ENCODE results near the gene SF3A1.
"Not testable (repeated sequence)": the region's sequence is repeated elsewhere in the genome, so short reads cannot be mapped to it uniquely, and the experiment has no call there.

Gene SF3A1

DNA sequence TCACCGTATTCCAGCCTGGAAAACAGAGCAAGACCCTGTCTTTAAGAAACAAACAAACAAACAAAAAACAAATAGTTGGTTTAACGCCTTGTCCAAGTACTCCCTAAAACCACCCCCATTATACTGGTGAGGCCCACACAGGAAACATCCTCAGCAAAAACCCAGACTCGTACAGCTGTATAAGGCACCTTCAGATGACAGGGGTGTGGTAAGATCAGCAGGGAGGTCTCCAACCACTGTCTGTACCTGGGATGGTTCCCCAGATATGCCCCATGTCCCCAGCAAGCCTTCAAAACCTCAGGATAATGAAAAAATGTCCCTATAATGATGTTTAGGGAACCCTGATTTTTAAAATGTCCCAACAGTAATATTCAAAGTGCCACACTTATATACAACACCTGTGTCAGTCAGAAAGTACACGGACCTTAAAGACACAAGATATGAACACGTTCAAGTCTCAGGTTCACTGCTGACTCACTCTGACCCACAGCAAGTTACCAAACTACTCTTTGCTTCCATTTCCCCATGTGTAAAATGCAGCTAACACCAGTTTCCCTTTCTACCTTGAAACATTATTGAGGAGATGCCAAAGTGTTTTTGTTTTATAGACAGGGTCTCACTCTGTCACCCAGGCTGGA lies 9.3 kb downstream of the SF3A1 start:
- peak; percentile 10 for DNase-seq

DNA sequence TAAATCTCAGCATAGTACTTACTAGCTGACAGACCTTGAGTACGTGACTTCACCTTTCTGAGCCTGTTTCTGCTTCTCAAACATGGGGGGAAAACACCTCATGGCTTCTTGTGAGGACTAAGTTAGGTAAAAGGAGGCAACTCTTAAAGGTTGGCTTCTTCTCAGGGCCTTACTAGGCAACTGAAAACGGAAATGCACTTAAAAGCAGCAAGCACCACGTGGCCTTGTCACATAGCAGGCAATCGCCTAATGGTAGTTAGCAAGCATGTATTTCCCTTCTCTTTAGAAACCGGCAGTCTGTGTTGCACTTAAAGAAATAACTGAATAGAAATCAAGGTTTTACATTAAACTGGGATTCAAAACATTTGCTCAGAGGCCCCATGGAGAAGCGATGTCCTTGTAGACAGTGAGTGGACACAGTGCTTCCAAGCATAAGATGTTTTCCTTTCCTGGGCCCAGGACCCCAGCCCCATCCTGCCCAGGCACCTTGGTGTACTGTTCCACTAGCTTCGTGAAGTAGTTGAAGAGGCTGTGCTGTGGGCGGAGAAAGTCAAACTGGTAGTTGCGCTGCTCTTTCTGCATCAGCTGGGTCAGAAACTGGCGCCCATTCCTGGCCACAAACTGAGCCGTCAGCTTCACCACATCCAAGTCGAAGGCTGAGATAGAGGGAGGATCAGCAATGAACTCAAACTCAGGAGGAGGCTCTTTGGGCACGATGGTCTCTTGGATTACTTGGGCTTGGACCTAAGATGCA lies 12.1 kb downstream of the SF3A1 start:
- DNase-seq, result no peak

DNA sequence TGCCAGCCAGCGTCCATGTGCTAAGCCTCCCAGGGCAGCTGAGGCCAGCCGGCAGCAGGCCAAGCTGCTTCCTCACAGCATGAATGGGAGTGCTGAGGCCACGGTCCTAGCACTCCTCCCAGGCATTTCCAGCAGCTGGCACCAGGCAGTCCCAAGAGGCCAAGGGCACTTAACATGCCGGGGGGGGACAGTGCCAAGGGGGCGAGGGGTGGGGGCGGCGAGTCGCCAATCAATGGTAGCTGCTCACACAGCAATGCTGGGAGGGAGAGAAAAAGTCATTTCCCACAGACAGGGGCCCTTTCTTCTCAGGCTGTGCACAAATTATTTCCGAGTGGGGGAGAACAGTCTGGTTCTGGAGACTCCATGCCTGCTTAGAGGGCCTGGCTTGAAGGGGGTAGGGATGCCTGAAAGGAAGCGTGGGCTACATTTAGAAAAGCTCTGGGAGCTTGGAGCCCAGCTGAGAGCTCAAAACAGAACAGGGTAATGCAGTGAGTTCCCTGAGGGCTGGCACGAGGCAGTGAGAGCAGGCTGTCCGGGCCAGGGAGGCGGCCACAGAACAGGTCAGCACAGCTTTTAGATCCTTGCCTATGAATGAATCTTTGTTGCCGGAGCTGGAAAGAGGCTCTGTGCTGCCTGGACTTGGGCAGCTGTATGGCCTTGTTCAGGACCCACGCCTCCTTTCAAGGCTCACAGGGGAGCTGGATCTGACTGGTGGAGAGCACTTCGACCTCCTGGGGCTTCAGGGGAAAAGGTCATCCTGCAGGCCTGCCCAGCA lies 15.6 kb downstream of the SF3A1 start:
- no peak for DNase-seq

DNA sequence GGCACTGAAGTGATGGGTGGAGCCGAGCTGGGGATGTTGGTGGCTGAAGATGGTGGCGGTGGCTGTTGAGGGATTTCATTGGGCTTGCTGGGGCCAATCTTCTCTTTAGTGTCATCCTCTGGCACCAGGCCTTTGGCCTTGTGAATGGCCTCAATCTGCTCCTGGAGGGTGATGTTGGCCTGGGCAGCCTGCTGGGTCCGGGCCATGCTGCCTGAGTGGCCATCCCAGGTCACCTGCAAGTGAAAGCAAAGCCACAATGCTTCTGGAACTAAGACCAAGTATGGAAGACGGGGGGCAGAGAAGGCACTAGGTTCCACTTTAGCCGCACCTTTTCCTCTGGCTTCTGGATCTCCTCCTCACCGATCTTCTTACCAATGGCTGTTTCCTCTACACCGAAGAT lies 17.9 kb downstream of the SF3A1 start:
- DNase-seq, result no peak

DNA sequence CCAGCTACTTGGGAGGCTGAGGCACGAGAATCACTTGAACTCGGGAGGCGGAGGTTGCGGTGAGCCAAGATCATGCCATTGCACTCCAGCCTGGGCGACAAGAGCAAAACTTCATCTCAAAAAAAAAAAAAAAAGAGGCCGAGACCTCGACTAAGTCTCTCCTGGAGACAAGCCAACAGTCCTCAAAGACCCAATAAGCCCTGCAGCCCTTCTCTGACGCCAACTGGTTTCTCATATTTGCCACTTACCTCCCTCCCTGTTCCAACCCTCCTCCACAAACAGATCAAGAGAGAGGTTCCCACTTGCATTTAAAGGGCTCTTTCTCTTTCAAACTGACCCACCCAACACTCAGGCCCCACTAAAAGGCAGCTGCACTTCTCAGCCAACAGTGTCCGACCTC lies 18.4 kb downstream of the SF3A1 start:
- not testable (repeated sequence) for DNase-seq

DNA sequence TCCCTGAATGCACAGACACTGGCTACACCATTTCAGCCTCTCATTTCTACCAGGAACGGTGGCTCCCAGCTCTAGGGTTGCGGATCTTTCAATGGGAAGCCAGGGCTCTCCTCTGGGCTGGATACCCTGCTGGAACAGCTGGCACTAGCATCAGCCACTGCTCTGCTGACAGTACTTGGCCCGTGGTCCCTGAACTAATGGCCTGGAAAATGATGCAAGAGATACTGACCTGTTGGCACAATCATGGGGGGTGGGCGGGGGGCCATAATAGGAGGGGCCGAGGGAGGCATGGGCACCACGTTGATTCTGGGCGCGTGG lies 19.3 kb downstream of the SF3A1 start:
- no peak for DNase-seq

DNA sequence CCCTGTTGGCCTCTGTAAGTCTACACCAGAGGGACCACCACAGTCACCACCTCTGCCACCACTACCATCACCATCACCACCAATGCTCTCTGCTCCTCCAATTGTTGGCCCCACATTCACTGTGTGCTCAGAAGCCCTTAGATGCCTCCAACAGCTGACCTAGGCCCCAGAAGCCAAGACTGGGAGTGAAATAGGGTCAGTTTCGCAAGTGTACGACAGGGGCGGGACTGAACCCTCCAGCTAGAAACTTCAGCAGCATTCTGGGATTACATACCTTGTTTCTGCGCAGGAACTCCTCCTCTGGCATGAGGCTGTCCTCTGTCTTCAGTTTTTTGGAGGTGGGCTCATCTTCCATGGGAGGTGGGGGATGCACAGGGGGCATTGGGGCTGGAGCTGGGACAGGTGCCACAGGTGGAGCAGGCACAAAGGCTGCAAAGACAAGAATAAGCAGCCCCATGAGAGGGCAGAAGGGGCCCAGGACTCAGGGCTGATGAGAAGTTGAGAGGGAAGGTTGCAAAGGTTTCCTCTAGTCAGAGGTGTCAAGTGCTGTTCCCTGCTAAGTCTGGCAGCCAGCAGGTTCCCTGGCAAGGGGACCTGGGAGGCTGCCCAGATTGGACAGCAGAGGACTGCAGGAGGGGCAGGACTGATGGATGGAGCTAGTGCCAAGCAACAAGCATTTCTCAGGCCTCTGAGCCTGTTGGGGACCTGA lies 19.8 kb downstream of the SF3A1 start:
- no peak for DNase-seq

DNA sequence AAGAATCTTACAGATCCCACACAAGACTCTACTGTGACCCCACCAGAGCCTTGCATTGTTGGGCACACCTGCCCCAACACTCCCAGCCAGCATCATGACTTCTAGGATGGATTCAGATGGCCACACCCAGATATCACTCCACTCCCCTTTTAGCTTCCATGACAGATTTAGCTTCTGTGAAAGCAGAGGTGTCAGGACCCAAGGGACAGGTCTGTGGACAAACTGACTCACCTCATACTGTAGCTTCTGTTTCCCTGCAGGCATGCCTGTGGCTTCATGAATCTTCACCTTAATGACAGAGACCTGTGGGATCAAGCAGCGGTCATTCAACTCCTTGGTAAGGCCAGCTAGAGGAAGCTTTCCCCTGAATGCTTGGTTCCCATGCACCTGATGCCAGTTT lies 21.5 kb downstream of the SF3A1 start:
- DNase-seq, result no peak

DNA sequence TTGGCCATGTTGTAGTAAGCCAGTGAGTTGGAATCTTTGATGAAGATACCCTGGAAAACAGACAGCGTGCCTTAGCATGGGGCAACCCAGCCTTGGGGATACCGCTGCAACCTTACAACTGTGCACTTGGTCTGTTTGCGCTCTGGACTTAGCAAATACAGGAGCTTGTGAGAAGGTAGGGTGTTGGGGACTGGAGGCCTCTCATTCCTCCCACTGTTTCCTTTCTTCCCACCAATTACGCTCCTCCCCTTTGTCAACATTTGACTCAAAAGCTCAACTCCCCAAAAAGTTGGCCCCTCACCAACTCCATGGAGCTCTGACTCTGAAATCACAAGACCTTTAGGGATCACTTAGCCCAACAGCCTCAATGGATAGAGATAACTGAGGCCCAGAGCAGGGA lies 22.0 kb downstream of the SF3A1 start:
- no peak for DNase-seq

DNA sequence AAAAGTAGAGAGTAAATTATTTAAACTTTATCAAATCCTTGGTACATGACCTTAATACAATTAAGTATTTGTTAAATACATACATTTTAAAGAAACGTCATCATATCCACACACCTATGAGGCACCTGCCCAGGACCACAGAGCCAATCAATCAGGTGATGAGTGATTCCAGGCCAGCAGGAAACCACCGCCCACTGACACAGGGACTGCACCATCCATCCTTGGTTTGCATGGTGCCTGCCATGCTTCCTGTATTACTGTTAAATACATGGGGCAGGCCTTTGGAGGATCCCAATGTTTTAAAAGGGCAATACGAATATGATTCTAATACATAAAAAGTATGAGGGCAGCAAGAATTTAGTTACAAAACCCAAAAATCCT lies 23.0 kb downstream of the SF3A1 start:
- DNase-seq, result no peak

DNA sequence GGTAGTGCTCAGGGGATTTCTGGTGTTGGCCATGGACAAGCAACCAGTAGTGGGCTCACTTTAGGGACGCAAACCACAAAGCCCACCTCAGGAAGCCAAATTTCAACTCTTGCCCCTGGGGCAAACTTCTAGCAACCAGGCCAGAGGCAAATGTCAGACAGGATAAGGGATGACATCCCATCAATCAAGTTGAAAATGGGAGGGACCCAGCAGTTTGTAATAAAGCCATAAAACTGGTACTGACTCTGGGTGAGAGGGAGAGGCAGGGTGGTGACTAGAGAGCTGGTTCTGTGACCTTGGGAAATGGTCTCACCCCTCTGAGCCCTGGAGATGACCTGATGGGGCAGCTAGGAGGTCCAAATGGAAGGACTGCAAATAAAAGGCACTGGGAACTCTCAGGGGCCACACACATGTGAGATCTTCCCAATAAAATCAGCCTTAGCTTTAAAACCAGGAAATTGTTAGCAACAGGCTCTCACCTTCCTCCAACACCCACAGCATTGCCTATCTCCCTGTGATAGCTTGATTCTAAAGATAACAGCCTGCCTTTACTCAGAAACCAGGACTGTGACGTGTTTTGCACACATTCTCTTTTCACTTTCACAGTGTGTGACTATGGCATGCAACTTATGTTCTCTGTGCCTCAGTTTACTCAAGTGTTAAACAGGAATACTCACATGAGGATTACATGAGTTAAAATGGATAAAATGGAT lies 23.5 kb downstream of the SF3A1 start:
- DNase-seq, result no peak

DNA sequence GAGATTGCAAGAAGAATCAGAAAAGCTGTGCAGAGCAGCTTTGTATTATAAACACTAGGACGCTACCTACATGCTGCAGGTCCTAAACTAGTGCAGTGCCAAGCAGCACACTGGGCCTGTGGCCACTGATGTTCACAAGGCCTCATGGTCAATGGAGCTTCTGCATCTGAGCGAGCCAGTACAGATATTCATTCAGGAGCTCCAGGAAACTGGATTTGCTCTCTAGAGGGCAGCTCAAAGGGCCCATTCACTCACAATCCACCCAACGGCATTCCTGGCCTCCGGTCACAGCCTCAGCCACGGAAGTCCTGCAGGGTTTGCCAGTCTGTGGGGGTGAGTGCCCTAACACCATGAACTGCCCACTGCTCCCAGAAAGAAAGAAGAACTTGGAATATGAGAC lies 24.1 kb downstream of the SF3A1 start:
- no peak for DNase-seq

DNA sequence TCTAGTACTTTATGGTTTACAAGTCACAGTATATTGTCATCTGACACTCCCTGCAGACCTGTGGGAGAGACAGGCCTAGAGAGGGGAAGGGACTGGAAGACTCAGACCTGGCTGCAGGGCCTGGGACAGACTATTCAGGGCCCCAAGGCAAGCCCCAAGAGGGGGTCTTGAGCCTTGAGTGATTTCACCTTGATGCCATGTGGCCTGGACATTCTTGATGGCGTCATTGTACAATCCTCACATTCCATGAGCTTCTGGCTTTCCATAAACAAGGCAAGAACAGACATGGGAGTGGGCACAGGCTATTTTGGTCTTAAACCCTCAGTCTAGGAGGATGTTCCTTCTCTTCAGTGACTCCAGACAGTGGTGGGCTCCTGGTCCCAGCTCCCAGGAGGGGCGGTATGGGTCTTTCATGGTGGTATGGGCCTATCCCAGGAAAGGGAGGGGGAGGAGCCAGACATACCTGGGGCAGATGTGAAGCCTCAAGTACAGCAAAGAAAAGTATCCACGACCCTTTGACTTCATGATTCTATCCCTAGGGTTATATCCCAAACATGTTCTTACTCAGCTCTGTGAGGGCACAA lies 28.1 kb downstream of the SF3A1 start:
- DNase-seq, result no peak

DNA sequence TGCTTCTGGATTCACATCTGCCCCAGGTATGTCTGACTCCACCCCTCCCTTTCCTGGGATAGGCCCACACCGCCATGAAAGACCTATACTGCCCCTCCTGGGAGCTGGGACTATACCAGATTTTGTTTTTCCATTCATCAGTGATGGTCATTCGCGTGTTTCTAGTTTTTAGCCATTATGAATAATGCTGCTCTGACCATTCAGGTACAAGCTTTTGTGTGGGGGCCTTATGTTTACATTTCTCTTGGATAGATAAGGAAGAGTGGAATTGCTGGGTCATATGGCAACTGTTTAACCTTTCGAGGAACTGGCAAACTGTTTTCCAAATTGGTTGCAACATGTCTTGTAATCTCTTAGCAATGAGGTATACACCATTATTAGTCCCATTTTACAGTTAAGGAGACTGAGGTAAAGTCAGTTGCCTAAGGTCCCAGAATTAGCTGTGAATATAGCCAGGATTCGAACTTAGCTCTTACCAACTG lies 28.8 kb downstream of the SF3A1 start:
- DNase-seq, result no peak

DNA sequence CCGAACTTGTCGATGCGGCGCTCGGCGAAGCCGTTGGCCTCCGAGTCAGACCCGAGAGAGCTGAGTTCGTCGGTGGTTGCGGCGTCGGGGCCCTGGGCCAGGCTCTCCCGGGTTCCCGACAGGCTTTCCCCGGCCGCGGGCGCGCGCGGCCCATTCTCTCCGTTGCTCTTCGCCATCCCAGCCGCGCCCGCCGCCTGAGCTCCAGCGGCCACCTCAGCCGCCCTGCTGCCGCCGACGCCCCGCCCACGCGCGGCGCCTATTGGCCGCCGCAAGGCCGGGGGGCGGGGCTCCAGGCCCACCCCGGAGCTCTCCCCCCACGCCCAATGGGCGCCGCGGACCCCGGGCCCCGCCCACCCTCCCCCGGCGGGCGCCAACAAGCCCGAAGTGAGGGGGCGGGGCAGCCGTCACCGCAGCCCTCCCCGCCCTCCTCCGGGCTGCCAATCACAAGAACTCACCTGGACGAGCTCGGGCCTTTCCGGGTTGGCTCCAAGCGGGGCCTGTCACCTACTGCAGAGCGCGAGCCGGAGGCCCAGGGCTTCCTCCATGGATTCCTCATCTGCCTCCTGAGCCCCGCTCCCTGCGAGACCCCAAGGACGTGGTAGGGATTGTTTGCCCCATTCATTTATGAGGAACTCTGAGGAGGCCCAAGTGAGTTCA lies 29.9 kb downstream of the SF3A1 start, which contains the start of gene TBC1D10A:
Gene TBC1D10A, minus strand, starts transcription at position 236 of the 657 bp plus-strand sequence. Its CDS starts 60 bp downstream, at position 176.
- DNase-seq, result peak; percentile 87

DNA sequence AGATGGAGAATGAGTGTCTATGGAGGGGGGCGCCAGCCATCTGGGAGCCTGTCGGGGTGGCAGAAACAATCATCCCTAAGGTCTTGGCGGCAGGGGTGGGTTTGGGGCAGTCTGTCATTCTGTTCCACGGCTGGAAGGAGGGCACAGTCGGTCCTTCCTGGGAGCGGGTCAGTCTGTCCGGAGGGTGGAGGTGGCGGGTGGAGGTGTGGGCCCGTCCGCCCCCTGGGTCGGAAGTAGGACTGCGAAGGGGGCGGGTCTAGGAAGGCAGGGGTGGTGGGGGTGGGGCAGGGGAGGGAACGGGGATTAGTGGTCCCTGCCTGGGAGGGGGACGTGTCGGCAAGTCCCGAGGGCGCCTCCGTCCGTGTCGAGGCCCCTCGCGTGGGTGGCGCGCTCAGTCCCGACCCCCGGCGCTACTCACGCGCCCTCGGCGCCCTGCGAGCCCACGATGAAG lies 30.4 kb downstream of the SF3A1 start:
- DNase-seq, result no peak

DNA sequence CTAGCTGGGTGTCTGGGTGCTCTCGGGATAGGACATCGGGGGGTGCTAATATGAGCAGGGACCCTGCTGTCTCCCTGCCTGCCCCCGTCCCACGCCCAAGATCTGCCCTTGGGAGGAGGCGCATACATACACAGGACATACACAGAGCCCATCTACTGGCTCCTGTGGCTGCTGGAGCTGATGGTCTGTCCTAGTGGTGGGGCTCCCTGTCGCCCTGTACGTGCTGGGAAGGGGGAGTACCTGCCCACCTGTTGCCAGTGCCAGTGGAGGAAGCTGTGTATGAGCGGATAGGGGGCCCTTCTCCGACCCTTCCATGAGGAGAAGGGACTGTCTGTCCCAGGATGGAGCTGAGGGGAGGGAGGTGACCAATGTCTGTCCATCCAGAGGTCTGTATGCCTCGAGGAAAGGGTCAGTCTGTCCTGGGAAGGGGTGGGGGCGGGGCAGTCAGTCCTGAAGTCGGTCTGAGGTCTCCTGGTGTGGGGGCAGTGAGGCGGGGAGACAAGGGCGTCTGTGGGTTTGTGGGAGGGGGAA lies 30.9 kb downstream of the SF3A1 start:
- no peak for DNase-seq

DNA sequence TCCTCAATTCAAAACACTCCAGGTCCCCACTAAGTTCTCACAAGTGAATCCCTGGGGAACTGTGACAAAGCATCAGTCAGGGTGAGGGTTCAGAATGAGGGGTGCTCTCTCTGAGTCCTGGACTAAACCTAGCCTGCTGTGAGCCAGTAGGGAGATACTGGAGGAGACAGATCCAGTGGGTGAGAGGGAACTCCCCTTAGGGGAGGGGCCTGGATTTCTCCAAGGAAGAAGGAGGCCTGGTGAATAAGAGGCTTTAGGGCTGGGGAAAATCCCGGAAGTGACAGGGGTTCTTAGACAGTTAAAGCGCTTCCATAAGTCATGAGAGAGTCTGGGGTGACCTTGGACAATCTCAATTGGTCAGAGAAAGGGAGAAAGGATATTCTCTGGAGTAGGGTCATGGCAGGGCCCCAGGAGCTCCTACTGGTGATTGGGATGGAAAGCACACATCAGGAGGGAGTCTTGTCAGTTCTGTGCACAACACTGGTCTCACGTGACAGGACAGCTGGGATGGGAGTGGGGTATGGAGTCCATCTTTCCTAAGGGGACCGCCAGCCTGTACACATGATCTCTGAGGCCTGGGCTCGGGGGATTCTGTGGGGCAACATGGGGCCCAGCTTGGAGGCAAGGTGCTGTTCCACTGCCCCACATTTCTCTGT lies 31.5 kb downstream of the SF3A1 start:
- peak; percentile 59 for DNase-seq

DNA sequence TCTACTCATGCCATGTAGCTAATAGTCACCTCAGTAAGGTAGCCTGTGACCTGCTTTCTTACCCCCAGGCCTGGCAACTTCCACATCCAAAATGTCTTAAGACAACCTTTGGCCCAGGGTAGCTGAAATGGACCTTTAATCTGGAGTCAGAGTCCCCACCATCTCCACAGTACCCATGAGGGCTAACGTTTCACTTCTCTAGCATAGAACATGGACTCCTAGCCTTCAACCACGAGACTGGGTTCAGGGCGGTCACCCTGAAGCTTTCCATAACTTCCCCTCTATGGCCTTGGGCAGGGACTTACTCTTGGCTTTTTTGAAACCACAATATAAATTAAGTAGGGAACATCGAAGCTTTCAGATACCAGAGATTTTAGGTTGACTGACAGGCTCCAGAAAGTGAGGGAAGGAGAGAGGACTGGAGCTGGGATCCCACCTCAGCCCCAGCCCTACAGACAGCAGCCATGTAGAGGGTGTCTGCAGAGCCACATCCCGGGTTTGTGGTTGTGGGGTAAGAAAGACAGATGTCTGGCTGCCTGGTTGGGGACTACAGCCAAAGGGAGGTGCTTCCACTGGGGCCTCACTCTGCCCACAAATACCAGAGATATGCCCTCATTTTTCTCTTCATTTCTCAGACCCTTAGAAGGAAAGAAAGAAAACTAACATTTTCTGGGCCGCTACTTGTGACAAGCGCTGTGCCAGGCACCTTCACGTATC lies 32.5 kb downstream of the SF3A1 start:
- peak; percentile 58 for DNase-seq

DNA sequence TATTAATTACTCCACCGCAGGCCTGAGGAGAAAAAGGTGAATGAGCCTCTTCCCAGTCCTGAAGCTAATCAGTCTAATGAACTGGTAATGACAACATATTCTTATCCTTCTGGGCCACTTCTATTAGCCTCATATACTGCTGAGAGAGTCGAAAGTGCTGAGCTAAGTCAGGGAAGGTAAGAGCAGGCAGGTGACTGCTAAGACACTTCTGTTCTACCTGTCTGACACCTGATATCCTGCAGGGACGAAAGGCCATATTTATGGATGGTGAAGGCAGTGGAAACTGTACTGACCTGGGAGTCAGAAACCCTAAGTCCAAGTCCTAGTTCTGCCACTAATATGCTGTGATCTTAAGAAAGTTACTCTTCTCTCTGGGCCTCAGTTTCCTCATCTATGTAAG lies 33.4 kb downstream of the SF3A1 start:
- DNase-seq, result no peak

Data from inflammatory macrophage treated with lipopolysaccharide for 4 hours (primary cell).